ENCODE measurements around the gene KRT13. TPM values are rescaled to one million over a fixed set of nuclear protein-coding genes. Genes with fewer than 3 reads are reported as not detected.

Gene KRT13
- total and polyA plus RNA-seq, 2 experiments from 2014 or later, result not detected

DNA sequence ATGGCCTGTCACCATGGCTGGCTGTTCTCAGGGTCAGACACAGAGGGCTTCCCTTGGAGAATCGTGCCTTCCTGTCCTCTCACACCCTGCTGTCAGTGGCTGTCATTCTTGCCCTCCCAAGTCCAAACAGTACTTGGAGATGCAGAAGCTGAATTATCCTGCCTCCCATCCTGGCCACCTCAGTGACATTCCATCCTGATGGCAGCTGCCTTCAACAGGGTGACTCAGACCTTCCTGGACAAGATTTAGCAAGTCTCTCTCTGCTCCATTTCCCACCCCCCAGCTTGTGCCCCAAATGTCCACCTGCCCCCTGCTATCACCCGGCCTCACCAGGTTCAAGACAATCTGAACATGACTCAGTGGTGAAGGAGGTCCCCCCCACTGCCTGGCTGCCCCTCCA, 10.9 kb downstream of the KRT13 start:
- Histone ChIP-seq H3K27me3 (peaks cover 7% of the 10 kb centered on the region), H3K36me3 (no peaks in the 10 kb centered on the region), H3K4me1 (ENCODE audit: low read depth) (no peaks in the 10 kb centered on the region), H3K27ac (no peak overlapping the region), H3K4me3 (no peak overlapping the region), H3K9me3 (ENCODE audit: low read depth) (no peaks in the 10 kb centered on the region)
- no peak for TF ChIP-seq CTCF (IDR thresholded peaks at IDR 0.05; ENCODE audit: low read depth, low read length)
- DNase-seq (ENCODE audit: low read depth in 1 of 2, low spot score in 1 of 2), result no peak

DNA sequence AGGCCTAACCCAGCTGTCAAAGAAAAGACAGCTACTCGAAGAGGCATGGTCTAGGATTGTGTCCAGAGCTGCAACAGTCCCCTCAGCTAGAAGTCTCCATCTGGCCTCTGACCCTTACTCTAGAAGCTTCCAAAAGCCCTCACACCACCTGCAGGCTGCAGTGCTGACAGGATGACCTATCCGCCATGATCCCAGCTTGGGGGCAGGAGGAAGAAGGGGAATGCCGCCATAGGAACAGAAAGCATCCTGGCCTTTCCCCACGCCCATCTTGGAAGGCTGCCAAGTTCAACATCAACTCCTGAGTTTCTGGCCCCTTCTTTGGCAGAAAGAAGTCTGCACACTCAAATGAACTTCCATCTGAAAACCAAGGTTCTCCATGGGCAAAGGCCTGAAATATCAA, 12.6 kb downstream of the KRT13 start:
- H3K36me3 ChIP-seq, result no peaks in the 10 kb centered on the region
- H3K4me3 ChIP-seq, result no peak overlapping the region
- H3K4me1 ChIP-seq (ENCODE audit: low read depth), result no peaks in the 10 kb centered on the region
- H3K27ac ChIP-seq, result no peak overlapping the region
- H3K9me3 ChIP-seq (ENCODE audit: low read depth), result no peaks in the 10 kb centered on the region
- H3K27me3 ChIP-seq, result peaks cover 7% of the 10 kb centered on the region
- TF ChIP-seq CTCF (IDR thresholded peaks at IDR 0.05; ENCODE audit: low read depth, low read length), result no peak
- peak; percentile 33 to 81 for DNase-seq (ENCODE audit: low read depth in 1 of 2, low spot score in 1 of 2)

DNA sequence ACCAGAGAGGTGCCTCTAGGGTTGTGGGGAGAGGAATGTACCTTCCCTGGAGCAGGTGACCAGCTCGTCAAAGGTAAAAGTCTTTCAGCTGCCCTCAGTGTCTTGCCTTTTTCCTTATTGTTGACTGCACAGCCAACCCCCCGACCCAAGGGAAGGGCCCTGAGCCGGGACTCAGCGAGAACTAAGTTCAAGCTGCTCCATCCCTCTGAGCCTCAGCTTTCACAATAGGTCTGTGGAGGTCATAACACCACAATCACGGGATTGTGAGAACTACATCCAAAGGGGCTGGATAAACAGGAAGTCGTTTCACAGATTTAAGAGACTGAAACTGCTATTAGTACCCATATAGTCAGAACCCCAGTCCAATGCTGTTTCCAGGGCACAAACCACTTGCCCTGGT, 13.1 kb downstream of the KRT13 start:
- Histone ChIP-seq H3K36me3 (no peaks in the 10 kb centered on the region), H3K27ac (no peak overlapping the region), H3K4me3 (no peak overlapping the region), H3K27me3 (peaks cover 7% of the 10 kb centered on the region), H3K4me1 (ENCODE audit: low read depth) (no peaks in the 10 kb centered on the region), H3K9me3 (ENCODE audit: low read depth) (no peaks in the 10 kb centered on the region)
- no peak for TF ChIP-seq CTCF (IDR thresholded peaks at IDR 0.05; ENCODE audit: low read depth, low read length)
- DNase-seq (ENCODE audit: low read depth in 1 of 2, low spot score in 1 of 2), result peak in 1 of 2 donors; percentile 58

- H3K27me3 ChIP-seq, result peaks cover 7% of the 10 kb centered on the region
- H3K27ac ChIP-seq, result no peak overlapping the region
- no peaks in the 10 kb centered on the region for H3K4me1 ChIP-seq (ENCODE audit: low read depth)
- TF ChIP-seq CTCF (IDR thresholded peaks at IDR 0.05; ENCODE audit: low read depth, low read length), result no peak
- H3K36me3 ChIP-seq, result no peaks in the 10 kb centered on the region
- H3K9me3 ChIP-seq (ENCODE audit: low read depth), result no peaks in the 10 kb centered on the region
- no peak overlapping the region for H3K4me3 ChIP-seq
- no peak for DNase-seq (ENCODE audit: low read depth in 1 of 2, low spot score in 1 of 2)
Observed at GRCh38 chr17:41491476-41491875, 13.9 kb downstream of the KRT13 start.

DNA sequence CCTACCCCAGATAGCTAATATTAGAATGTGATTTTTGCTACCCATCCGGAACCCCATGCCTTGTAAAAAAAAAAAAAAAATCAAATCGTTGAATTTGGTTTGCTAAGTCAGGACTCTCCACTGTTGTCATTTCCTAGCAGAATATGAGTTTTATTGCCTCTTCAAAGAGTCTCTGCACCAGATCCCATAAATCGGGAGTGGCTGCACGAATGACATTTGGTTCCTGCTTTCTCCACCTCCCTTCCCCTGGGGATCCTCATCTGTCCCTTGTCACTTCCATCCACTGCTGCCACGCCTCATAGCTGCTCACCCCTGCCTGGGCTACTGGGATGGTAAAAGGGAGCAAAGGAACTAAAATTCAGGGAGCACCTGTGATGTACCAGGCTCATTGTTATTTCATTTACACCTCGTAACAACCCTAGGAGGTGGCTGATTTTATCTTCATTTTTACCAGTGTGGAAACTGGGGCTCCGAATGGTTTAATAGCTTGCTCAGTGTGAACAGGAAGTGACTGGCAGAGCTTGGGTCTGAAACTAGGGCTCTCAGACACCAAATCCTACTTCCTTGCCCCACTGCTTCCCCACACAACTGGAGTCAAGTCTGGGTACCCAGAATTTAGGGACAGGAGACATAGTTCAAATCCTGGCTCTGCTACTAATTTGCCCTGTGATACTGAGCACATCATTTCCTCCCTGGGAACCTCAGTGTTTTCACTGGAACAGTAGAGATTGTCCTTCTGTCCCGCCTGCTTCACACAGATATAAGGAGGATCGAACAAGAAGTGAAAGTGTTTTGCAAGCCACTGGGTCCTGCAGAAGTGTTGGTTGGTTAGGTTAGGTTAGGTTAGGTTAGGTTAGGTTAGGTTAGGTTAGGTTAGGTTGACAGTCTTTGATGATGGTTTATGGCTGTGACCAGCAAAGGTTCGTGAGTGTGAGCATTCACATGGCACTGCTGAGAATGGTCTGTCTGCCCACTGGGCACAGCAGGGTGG, 15.1 kb downstream of the KRT13 start:
- Histone ChIP-seq H3K27me3 (peaks cover 7% of the 10 kb centered on the region), H3K4me1 (ENCODE audit: low read depth) (no peaks in the 10 kb centered on the region), H3K4me3 (no peak overlapping the region), H3K9me3 (ENCODE audit: low read depth) (no peaks in the 10 kb centered on the region), H3K27ac (no peak overlapping the region), H3K36me3 (no peaks in the 10 kb centered on the region)
- no peak for TF ChIP-seq CTCF (IDR thresholded peaks at IDR 0.05; ENCODE audit: low read depth, low read length)
- no peak for DNase-seq (ENCODE audit: low read depth in 1 of 2, low spot score in 1 of 2)

All from cardiac muscle cell (in vitro differentiated cells and primary cell).